RWPE2 (cell line): ENCODE data around the gene TUBGCP3.

Experiments
- ATAC-seq: fragments of 200-7000 bp; cut with Tn5 transposase; 3 replicates; pipeline ENCODE4 v1.9.1; 2021; ENCODE audit warnings: low read depth
- DNase-seq: peaks from one replicate; pipeline ENCODE4 v3.0.0-alpha.2; 2020; ENCODE audit warnings: low spot score
- H3K27ac ChIP-seq: fragments of 450-650 bp; 2 replicates; pipeline ENCODE4 v1.5.1; 2017; ENCODE audit warnings: mild to moderate bottlenecking; ENCODE audit not compliant: poor library complexity, severe bottlenecking
- H3K27me3 ChIP-seq: fragments of 250-450 bp; sonication (Bioruptor Pico); 2 replicates; pipeline ENCODE4 v1.5.1; 2021; ENCODE audit warnings: mild to moderate bottlenecking, moderate library complexity; ENCODE audit not compliant: insufficient read depth, poor library complexity, severe bottlenecking
- H3K36me3 ChIP-seq: fragments of 250-450 bp; sonication (Bioruptor Pico); 2 replicates; pipeline ENCODE4 v1.5.1; 2020; ENCODE audit warnings: low read depth, mild to moderate bottlenecking, moderate library complexity
- H3K4me1 ChIP-seq: fragments of 250-450 bp; sonication (Bioruptor Pico); 2 replicates; pipeline ENCODE4 v1.5.1; 2021; ENCODE audit warnings: mild to moderate bottlenecking, moderate library complexity; ENCODE audit not compliant: insufficient read depth, poor library complexity, severe bottlenecking
- H3K4me3 ChIP-seq: fragments of 250-450 bp; sonication (Bioruptor Pico); 2 replicates; pipeline ENCODE4 v1.5.1; 2021; ENCODE audit warnings: mild to moderate bottlenecking, moderate library complexity; ENCODE audit not compliant: severe bottlenecking
- H3K9me3 ChIP-seq: fragments of 250-450 bp; sonication (Bioruptor Pico); 2 replicates; pipeline ENCODE4 v1.5.1; 2021; ENCODE audit warnings: mild to moderate bottlenecking, moderate library complexity; ENCODE audit not compliant: severe bottlenecking
- TF ChIP-seq, protein P1 (sequence below): fragments of 450-650 bp; IDR thresholded peaks from one replicate; pipeline ENCODE4 v1.5.1; 2017; ENCODE audit warnings: mild to moderate bottlenecking, moderate library complexity; ENCODE audit not compliant: poor library complexity, severe bottlenecking

Gene TUBGCP3

DNA sequence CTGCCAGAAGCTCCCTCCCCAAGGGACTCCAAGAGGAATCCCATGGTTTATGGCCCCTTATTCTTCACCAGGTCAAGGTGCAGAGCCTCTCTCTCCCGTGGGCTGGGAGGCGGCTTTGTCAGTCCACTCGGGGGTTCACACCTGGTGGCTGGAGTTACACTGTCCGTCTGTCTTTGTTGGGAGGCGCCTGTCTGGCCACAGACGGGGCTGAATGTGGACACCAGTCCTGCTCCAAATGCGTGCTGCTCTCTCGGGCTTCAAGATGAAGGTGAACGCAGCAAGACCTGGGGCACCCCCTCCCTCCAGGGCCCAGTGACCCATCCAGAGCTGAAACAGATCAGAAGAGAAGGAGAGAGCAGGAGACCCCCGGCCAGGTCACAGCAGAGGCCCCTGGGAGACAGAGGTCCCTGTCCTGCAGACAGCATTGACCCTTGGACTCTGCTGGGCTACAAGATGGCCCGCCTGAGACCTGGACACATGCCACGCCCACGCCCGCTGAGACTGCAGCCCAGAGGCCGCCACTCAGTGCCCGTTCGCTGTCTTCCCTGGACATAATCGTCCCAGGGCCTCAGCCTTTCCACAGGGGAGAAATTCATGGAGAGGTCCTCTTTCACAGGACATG lies 29.9 kb upstream of the TUBGCP3 start:
- DNase-seq (no peak), ATAC-seq (no peak)
- H3K27me3 ChIP-seq: peaks cover 21% of the 10 kb centered on the region
- no peaks in the 10 kb centered on the region for H3K36me3 ChIP-seq
- TF ChIP-seq, protein P1, sequence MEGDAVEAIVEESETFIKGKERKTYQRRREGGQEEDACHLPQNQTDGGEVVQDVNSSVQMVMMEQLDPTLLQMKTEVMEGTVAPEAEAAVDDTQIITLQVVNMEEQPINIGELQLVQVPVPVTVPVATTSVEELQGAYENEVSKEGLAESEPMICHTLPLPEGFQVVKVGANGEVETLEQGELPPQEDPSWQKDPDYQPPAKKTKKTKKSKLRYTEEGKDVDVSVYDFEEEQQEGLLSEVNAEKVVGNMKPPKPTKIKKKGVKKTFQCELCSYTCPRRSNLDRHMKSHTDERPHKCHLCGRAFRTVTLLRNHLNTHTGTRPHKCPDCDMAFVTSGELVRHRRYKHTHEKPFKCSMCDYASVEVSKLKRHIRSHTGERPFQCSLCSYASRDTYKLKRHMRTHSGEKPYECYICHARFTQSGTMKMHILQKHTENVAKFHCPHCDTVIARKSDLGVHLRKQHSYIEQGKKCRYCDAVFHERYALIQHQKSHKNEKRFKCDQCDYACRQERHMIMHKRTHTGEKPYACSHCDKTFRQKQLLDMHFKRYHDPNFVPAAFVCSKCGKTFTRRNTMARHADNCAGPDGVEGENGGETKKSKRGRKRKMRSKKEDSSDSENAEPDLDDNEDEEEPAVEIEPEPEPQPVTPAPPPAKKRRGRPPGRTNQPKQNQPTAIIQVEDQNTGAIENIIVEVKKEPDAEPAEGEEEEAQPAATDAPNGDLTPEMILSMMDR: no peak
- no peak overlapping the region for H3K27ac ChIP-seq
- no peaks in the 10 kb centered on the region for H3K4me1 ChIP-seq
- no peak overlapping the region for H3K4me3 ChIP-seq
- no peaks in the 10 kb centered on the region for H3K9me3 ChIP-seq

DNA sequence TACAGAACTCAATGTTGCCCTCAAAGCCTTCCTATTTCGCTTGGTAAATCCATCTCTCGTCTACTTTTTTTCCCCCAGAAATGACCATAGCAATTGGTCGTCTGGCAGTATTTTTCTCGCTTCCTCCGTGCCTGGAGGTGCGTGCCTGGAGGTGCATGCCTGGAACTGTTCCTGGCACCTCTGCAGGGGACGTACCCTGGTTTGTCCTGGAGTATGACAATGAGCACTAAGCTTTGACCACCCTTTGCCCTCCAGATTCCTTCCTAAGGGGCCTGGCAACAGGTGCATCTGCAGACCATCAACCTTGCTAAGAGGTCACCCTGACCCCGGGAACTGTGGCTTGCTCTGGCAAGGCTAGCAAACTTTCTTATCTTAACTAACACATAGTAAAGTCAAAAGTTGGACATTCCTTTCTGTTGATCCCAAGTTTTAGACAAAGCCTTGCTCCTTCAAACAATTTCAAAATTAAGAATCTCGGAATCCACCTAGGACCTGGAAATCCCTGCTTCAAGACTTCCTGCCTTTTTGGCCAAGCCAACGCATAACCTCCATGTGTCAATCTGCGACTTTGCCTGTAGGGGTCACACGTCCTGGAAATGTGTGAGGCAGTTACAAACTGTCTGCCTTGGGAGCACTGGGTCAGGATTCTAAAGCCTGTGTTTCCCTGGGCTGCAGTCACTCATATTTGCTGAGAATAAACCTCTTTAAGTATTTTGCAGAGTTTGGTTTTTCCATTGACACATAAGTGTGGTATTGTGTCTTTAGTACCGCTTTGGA lies 28.8 kb upstream of the TUBGCP3 start:
- H3K9me3 ChIP-seq: no peaks in the 10 kb centered on the region
- no peaks in the 10 kb centered on the region for H3K4me1 ChIP-seq
- no peak overlapping the region for H3K27ac ChIP-seq
- ATAC-seq (0 out of 3 replicates have a peak, but pooled peaks have one; percentile 31), DNase-seq (no peak)
- no peaks in the 10 kb centered on the region for H3K36me3 ChIP-seq
- TF ChIP-seq, protein P1: peak; percentile 47
- H3K27me3 ChIP-seq: peaks cover 16% of the 10 kb centered on the region
- H3K4me3 ChIP-seq: no peak overlapping the region

DNA sequence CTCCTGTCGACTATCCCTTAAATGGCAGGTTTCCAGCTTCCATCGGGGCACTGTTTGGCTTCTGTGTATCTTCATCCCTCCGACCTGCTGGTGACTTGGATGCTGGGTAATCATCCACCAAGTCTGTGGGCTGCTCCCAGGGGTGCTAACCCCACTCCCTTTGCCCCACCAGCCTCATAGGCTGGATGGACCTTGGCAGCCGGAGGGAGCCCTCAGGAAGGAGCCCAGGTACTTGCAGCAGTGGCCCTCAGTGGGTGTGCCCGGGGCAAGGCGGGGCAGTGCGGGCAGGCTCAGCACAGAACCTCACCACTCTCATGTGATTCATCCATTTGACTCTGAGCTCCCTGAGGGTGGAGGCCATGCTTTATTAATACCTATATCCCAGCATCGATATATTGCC lies 27.4 kb upstream of the TUBGCP3 start:
- DNase-seq (no peak), ATAC-seq (no peak)

DNA sequence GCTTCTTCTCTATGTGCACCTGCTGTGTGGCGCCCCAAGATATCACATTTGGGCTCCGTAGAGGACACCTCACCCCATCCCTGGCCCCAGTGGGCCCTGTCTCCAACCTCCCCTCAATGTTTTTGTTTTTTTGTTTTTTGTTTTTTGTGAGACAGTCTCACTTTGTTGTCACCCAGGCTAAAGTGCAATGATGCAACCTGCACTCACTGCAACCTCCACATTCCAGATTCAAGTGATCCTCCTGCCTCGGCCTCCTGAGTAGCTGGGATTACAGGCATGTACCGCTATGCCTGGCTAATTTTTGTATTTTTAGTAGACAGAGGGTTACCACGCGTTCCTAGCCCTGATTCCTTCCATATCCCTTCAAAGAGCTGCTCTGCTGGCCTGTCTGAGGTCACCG lies 26.9 kb upstream of the TUBGCP3 start:
- Histone ChIP-seq H3K27ac (no peak overlapping the region), H3K9me3 (no peaks in the 10 kb centered on the region), H3K4me3 (no peak overlapping the region), H3K27me3 (peaks cover 11% of the 10 kb centered on the region), H3K36me3 (no peaks in the 10 kb centered on the region), H3K4me1 (no peaks in the 10 kb centered on the region)
- DNase-seq (no peak), ATAC-seq (no peak)
- TF ChIP-seq, protein P1: no peak

More for the DNA sequence above, 27.4 kb upstream of the TUBGCP3 start:
- Histone ChIP-seq H3K9me3 (no peaks in the 10 kb centered on the region), H3K36me3 (no peaks in the 10 kb centered on the region), H3K27me3 (peaks cover 13% of the 10 kb centered on the region), H3K27ac (no peak overlapping the region), H3K4me1 (no peaks in the 10 kb centered on the region), H3K4me3 (no peak overlapping the region)
- TF ChIP-seq, protein P1: no peak

DNA sequence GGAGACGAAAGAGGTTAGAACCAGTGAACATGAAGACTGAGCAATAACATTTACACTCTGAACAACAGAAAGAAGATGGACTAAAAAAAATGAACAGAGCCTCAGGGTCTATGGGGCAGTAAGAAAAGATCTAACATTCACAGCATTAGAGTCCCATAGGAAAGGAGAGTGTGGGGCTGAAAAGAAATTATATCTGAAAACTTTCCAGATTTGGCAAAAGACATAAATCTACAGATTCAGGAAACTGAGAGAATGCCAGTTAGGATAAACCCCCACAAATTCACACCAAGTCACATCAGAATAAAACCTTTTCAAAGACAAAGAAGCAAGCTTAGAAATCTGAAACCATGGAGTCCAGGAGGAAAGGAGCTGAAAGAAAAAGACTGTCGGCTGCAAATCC lies 20.3 kb upstream of the TUBGCP3 start:
- Histone ChIP-seq H3K36me3 (no peaks in the 10 kb centered on the region), H3K27ac (no peak overlapping the region), H3K4me1 (no peaks in the 10 kb centered on the region), H3K4me3 (no peak overlapping the region), H3K27me3 (peaks cover 9% of the 10 kb centered on the region), H3K9me3 (no peaks in the 10 kb centered on the region)
- TF ChIP-seq, protein P1: no peak
- ATAC-seq (no peak), DNase-seq (no peak)
